Tibial nerve (tissue), 3 donors: Measurements from ENCODE around the gene FAM161B.

Source experiments
- POLR2A ChIP-seq, 2 donors: fragments of 450-650 bp; IDR thresholded peaks; one replicate each; pipeline ENCODE4 v1.6.1; 2017; ENCODE audit warnings: antibody characterized with exemption in 2 of 2, mild to moderate bottlenecking in 2 of 2, moderate library complexity in 2 of 2
- TF ChIP-seq, protein P1 (sequence below), 5 experiments: fragments of 200-600 bp in 3 of 5; fragments of 450-650 bp in 2 of 5; sonication (generic) in 3 of 5; IDR thresholded peaks; one replicate each; pipeline ENCODE4 v1.5.1; 2016 to 2019; ENCODE audit warnings: antibody characterized with exemption in 5 of 5, mild to moderate bottlenecking in 3 of 5, moderate library complexity in 2 of 5

GRCh38 chr14:73924337-73924736, 25.6 kb downstream of the FAM161B start:
- TF ChIP-seq, protein P1, sequence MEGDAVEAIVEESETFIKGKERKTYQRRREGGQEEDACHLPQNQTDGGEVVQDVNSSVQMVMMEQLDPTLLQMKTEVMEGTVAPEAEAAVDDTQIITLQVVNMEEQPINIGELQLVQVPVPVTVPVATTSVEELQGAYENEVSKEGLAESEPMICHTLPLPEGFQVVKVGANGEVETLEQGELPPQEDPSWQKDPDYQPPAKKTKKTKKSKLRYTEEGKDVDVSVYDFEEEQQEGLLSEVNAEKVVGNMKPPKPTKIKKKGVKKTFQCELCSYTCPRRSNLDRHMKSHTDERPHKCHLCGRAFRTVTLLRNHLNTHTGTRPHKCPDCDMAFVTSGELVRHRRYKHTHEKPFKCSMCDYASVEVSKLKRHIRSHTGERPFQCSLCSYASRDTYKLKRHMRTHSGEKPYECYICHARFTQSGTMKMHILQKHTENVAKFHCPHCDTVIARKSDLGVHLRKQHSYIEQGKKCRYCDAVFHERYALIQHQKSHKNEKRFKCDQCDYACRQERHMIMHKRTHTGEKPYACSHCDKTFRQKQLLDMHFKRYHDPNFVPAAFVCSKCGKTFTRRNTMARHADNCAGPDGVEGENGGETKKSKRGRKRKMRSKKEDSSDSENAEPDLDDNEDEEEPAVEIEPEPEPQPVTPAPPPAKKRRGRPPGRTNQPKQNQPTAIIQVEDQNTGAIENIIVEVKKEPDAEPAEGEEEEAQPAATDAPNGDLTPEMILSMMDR (IDR thresholded peaks at IDR 0.05), result no peak
- no peak for TF ChIP-seq POLR2A (IDR thresholded peaks at IDR 0.05)
